Measurements from ENCODE around the gene SUPT5H. TPM values are rescaled to one million over a fixed set of nuclear protein-coding genes. Genes with fewer than 3 reads are reported as not detected.

Gene SUPT5H
- total RNA-seq, 1 donor from 2014 or later: 200 TPM

DNA sequence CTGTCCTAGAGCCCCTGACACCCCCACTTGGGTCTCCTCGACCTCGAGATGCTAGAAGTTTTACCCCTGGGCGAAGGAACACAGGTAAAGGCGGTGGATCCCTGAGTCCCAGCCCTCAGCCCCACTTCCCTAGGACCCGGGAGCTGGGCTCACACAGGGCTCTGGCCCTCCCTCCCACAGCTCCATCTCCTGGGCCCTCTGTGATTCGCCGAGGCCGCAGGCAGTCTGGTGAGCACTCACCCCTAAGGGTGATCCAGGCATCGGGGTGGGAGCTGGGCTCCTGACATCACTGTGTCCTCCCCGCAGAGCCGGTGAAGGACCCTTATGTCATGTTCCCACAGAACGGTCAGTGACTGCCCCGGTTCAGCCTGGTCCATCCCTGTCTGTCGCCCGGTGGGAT lies 24.6 kb upstream of the SUPT5H start:
- POLR2A ChIA-PET: interaction anchor here (0.7 to 15.0 kb wide), 4 partner anchors 9 to 19 kb away, joined by 4 to 285 read pairs (median 4); partner anchors contain the start of genes RPS16 and ZFP36
- peaks cover 62% of the 10 kb centered on the region for H3K36me3 Mint-ChIP-seq (ENCODE audit: low read depth)

DNA sequence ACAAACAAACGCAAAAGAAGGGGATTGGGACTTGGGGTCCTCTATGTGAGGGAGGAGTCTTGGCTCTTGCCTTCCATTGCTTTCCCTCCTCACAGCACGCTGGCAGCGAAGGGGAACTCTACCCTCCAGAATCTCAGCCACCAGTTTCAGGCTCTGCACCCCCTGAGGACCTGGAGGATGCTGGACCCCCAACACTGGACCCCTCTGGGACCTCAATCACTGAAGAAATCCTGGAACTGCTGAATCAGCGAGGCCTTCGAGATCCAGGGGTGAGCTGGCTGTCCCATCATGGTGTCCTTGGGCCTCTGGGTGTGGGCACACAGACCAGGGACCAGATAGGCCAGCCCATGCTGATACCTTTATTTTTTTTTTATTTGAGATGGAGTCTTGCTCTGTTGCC lies 23.4 kb upstream of the SUPT5H start:
- intact Hi-C loops (cut with micrococcal nuclease): no loop called here
- TF ChIP-seq, protein P1, sequence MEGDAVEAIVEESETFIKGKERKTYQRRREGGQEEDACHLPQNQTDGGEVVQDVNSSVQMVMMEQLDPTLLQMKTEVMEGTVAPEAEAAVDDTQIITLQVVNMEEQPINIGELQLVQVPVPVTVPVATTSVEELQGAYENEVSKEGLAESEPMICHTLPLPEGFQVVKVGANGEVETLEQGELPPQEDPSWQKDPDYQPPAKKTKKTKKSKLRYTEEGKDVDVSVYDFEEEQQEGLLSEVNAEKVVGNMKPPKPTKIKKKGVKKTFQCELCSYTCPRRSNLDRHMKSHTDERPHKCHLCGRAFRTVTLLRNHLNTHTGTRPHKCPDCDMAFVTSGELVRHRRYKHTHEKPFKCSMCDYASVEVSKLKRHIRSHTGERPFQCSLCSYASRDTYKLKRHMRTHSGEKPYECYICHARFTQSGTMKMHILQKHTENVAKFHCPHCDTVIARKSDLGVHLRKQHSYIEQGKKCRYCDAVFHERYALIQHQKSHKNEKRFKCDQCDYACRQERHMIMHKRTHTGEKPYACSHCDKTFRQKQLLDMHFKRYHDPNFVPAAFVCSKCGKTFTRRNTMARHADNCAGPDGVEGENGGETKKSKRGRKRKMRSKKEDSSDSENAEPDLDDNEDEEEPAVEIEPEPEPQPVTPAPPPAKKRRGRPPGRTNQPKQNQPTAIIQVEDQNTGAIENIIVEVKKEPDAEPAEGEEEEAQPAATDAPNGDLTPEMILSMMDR (IDR thresholded peaks at IDR 0.05): no peak
- peaks cover 60% of the 10 kb centered on the region for H3K36me3 Mint-ChIP-seq (ENCODE audit: low read depth)
- ChIA-PET CTCF (no interaction called here), POLR2A (interaction anchor here (0.6 to 15.0 kb wide), 5 partner anchors 8 to 167 kb away, joined by 3 to 285 read pairs (median 4); partner anchors contain the start of gene RPS16)
- no peak overlapping the region for H3K27ac Mint-ChIP-seq
- no peak for ATAC-seq (ENCODE audit: low read depth)
- no peak for DNase-seq
- H3K4me3 Mint-ChIP-seq: no peak overlapping the region
- H3K27me3 Mint-ChIP-seq: no peaks in the 10 kb centered on the region
- peaks cover 3% of the 10 kb centered on the region for H3K4me1 Mint-ChIP-seq
- no peaks in the 10 kb centered on the region for H3K9me3 Mint-ChIP-seq

More for the DNA sequence above, 24.6 kb upstream of the SUPT5H start:
- CTCF ChIA-PET: interaction anchor here (0.5 kb wide), 1 partner anchor 77 kb away, joined by 3 read pairs; no protein-coding TSS in a partner anchor
- ATAC-seq (ENCODE audit: low read depth): no peak
- intact Hi-C loops (cut with micrococcal nuclease): no loop called here
- no peak overlapping the region for H3K27ac Mint-ChIP-seq
- no peak overlapping the region for H3K4me3 Mint-ChIP-seq
- no peaks in the 10 kb centered on the region for H3K9me3 Mint-ChIP-seq
- no peak for DNase-seq
- H3K27me3 Mint-ChIP-seq: no peaks in the 10 kb centered on the region
- TF ChIP-seq, protein P1 (IDR thresholded peaks at IDR 0.05): no peak
- peaks cover 10% of the 10 kb centered on the region for H3K4me1 Mint-ChIP-seq

DNA sequence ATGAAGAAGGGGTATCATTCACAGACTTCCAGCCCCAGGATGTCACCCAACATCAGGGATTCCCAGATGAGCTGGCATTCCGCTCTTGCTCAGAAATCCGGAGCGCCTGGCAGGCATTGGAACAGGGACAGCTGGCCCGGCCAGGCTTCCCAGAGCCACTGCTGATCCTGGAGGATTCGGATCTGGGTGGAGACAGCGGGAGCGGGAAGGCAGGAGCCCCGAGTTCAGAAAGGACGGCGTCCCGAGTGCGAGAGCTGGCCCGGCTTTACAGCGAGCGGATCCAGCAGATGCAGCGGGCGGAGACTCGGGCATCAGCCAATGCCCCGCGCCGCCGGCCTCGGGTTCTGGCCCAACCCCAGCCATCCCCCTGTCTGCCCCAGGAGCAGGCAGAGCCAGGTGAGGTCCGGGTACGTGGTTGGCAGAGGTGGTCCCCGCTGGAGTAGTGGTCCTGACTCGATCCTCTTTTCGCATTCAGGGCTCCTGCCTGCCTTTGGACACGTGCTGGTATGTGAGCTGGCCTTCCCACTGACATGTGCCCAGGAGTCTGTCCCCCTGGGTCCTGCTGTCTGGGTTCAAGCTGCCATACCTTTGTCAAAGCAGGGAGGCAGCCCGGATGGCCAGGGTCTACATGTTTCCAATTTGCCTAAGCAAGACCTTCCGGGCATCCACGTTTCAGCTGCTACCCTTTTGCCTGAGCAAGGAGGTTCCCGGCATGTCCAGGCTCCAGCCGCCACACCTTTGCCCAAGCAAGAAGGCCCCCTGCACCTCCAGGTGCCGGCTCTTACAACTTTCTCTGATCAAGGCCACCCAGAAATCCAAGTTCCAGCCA lies 21.9 kb upstream of the SUPT5H start:
- CTCF ChIA-PET: no interaction called here
- H3K27ac Mint-ChIP-seq: no peak overlapping the region
- ATAC-seq (ENCODE audit: low read depth) (no peak), DNase-seq (no peak)
- POLR2A ChIA-PET: interaction anchor here (1.2 to 15.0 kb wide), 2 partner anchors 8 to 16 kb away, joined by 3 to 285 read pairs; partner anchors contain the start of gene RPS16
- TF ChIP-seq, protein P1 (IDR thresholded peaks at IDR 0.05): no peak
- H3K27me3 Mint-ChIP-seq: no peaks in the 10 kb centered on the region
- intact Hi-C loops (cut with micrococcal nuclease): no loop called here
- H3K4me3 Mint-ChIP-seq: no peak overlapping the region
- no peaks in the 10 kb centered on the region for H3K4me1 Mint-ChIP-seq
- H3K36me3 Mint-ChIP-seq (ENCODE audit: low read depth): peaks cover 48% of the 10 kb centered on the region
- no peaks in the 10 kb centered on the region for H3K9me3 Mint-ChIP-seq

DNA sequence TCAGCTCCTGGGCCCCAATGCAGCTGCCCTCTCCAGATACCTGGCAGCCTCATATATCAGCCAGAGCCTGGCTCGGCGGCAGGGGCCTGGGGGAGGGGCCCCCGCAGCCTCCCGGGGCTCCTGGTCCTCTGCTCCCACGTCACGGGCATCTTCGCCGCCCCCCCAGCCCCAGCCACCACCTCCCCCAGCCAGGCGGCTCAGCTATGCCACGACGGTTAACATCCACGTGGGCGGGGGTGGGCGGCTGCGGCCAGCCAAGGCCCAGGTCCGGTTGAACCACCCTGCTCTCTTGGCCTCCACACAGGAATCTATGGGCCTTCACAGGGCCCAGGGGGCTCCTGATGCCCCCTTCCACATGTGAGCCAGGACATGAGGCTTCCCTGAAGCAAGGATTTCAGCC lies 20.4 kb upstream of the SUPT5H start:
- Mint-ChIP-seq H3K9me3 (no peaks in the 10 kb centered on the region), H3K4me3 (no peak overlapping the region), H3K27me3 (no peaks in the 10 kb centered on the region), H3K27ac (no peak overlapping the region), H3K36me3 (ENCODE audit: low read depth) (peaks cover 37% of the 10 kb centered on the region), H3K4me1 (no peaks in the 10 kb centered on the region)
- intact Hi-C loops (cut with micrococcal nuclease): no loop called here
- ChIA-PET CTCF (no interaction called here), POLR2A (interaction anchor here (0.6 to 15.0 kb wide), 5 partner anchors 7 to 737 kb away, joined by 3 to 285 read pairs (median 3); partner anchors contain the start of genes PLEKHG2 and RPS16)
- ATAC-seq (ENCODE audit: low read depth): no peak
- DNase-seq: no peak
- TF ChIP-seq, protein P1 (IDR thresholded peaks at IDR 0.05): no peak

DNA sequence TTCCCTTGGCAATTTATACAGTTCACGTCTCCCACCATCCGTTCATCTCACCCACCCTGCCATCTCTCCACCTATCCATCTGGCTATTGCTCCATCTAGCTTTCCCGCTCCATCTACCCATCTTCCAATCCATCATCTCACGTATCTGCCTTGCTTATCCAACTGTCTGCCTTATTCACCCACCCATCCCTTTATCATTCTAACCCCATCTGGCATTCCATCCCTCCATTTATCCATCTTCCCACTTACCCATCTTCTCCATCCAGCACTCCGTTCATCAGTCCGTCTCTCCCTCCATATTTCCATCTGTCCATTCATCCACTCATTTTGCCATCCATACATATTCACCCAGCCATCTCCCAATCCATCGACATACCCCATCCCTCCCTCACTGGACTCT lies 19.6 kb upstream of the SUPT5H start:
- ChIA-PET POLR2A (interaction anchor here (3.2 kb wide), 1 partner anchor 10 kb away, joined by 31 read pairs; the partner anchor contains the start of gene RPS16), CTCF (interaction anchor here (0.7 kb wide), 1 partner anchor 16 kb away, joined by 3 read pairs; no protein-coding TSS in a partner anchor)
- no peak overlapping the region for H3K4me3 Mint-ChIP-seq
- TF ChIP-seq, protein P1 (IDR thresholded peaks at IDR 0.05): no peak
- no peaks in the 10 kb centered on the region for H3K27me3 Mint-ChIP-seq
- no peaks in the 10 kb centered on the region for H3K9me3 Mint-ChIP-seq
- intact Hi-C loops (cut with micrococcal nuclease): no loop called here
- peaks cover 36% of the 10 kb centered on the region for H3K36me3 Mint-ChIP-seq (ENCODE audit: low read depth)
- no peak for ATAC-seq (ENCODE audit: low read depth)
- peaks cover 6% of the 10 kb centered on the region for H3K4me1 Mint-ChIP-seq
- DNase-seq: no peak
- no peak overlapping the region for H3K27ac Mint-ChIP-seq
